Measurements from ENCODE around the gene BIRC6.
"Not testable (repeated sequence)": the region's sequence is repeated elsewhere in the genome, so short reads cannot be mapped to it uniquely, and the experiment has no call there.

The BIRC6 gene

GRCh38 chr2:32453242-32454062 lies 96.6 kb downstream of the BIRC6 start:
- no peak for DNase-seq

DNA sequence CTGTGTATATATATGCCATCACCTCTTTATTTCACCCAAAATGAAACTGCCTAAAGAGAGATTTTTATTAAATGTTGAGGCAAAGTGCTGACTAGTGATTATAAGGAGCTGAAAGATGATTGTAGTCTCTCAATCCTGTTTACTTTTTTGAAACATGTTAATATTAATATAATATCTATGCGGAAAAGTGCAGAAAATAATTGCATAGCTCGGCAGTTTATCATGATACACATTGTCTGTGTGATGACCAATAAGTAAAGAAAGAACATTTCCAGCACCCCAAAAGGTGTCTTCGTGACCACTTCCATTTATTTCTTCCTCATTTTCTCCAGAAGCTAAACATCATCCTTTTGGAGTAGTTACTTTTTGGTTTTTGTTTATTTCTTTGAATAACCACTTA lies 99.0 kb downstream of the BIRC6 start:
- DNase-seq: no peak

DNA sequence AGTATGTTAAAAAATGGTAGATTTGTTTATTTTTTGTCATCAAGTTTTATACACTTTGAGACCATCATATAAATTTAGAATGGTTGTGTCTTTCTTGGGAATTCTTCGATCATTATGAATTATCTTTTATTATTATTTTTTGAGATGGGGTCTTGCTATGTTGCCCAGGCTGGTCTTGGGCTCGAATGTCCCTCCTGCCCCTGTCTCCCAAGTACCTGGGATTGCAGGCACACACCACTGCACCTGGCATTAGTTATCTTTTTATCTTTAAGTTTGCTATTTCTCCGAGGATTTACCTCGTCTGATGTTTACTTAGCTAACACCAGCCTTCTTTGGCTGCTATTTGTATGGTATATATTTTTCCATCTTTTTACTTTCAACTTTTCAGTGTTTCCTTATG lies 100.0 kb downstream of the BIRC6 start:
- no peak for DNase-seq

- DNase-seq: no peak
These were observed 101.0 kb downstream of the BIRC6 start for GRCh38 chr2:32457814-32458213.

GRCh38 chr2:32460861-32461260 lies 104.0 kb downstream of the BIRC6 start:
- DNase-seq: not testable (repeated sequence)

DNA sequence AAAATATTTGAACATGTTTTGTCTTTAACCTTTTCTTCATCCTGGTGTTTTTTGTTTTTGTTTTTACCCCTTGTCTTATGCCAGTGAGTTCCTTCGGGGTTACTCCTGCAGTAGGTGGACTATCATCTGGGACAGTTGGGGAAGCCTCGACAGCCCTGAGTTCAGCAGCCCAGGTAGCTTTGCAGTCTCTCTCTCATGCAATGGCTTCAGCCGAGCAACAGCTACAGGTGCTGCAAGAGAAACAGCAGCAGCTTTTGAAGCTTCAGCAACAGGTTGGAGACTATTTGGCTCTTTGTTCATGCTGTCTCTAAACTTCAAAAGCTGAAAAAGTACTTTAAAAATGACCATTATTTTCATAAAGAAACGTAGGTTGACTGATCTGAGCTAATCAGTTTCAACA lies 106.3 kb downstream of the BIRC6 start:
- no peak for DNase-seq

- no peak for DNase-seq
These were observed 107.6 kb downstream of the BIRC6 start for GRCh38 chr2:32464431-32464830.

DNA sequence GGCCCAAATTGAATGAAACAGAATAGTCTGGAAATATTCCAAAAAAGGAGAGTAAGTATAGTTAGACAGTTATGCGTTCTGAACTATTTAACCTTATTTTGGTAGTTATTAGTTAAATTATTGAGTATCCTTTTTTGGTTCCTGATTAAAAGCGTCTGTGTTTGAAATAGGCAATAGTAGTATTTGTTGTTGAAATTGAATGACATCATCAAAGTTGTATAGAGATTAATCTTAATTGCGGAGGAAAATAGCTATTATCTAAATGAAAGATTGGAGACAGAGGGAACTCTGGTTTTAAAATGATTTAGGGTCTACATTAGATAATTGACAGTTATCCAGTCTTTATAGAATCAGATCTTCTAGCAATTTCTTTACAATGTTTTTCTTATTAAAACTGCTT lies 115.8 kb downstream of the BIRC6 start:
- no peak for DNase-seq

GRCh38 chr2:32474381-32474780 lies 117.6 kb downstream of the BIRC6 start:
- no peak for DNase-seq

DNA sequence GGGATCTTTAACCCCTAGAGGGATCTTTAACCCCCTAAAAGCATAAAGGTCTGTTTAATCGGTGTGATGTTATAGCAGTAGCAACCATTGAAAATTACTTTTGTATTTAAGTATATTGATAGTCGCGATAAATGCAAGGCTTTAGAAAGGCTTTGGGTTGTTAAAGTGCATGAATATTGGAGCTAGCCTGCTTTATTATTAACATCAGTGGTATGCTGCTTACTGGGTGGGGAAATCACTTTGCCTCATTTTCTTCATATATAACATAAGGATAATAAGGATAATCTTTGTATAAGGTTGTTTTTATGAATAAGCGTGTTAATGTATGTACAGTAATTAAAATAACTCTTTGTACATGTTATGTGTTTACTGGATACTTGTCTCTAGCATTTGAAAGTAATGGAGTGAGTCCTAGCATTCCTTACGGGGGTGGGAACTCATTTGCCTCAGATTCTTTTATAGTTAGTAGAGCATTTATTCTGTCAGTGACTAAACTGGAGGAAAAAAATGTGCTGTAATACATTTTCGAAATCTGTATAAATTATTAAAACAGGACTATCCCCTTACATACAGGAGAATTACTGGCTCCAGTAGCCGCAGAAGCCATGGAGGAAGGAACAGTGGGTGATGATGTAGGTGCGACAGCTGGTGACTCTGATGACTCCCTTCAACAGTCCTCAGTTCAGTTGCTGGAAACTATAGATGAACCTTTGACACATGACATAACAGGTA lies 122.2 kb downstream of the BIRC6 start:
- no peak for DNase-seq

- no peak for DNase-seq
These were observed 123.2 kb downstream of the BIRC6 start for GRCh38 chr2:32479993-32480392.

DNA sequence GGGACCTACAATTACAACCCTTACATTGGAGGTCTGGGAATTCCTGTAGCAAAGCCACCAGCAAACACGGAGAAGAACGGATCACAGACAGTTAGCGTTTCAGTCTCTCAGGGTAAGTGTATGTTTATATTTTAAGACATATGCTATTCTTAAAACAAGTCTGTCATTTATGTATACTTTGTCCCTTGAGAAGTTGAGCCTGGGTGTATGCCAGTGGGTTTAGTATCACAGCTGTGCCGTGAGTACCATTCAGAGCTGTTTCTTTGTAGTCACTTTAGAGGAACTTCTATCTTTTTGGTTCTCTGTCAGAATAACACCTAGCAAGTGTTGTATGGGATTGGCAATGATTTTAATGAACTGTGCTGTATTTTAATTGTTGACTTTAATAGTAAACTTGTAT lies 125.6 kb downstream of the BIRC6 start:
- no peak for DNase-seq

GRCh38 chr2:32484937-32485336 lies 128.1 kb downstream of the BIRC6 start:
- no peak for DNase-seq

DNA sequence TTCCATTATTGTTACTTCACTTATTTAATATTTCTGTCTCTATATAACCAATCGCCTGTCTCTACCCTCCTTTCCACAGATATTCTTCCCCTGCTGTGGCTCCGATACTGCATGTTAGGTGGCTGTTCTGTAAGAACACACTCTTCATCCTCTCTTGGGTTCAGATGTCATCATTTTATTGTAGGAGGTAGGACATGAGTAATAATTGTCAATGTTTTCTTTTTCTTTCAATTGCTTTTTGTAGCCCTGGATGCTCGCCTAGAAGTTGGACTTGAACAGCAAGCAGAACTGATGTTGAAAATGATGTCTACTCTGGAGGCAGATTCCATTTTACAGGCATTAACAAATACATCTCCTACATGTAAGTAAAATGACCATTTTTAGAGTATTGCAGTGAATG lies 128.6 kb downstream of the BIRC6 start:
- no peak for DNase-seq

- DNase-seq: no peak
These were observed 132.2 kb downstream of the BIRC6 start for GRCh38 chr2:32489061-32489460.

DNA sequence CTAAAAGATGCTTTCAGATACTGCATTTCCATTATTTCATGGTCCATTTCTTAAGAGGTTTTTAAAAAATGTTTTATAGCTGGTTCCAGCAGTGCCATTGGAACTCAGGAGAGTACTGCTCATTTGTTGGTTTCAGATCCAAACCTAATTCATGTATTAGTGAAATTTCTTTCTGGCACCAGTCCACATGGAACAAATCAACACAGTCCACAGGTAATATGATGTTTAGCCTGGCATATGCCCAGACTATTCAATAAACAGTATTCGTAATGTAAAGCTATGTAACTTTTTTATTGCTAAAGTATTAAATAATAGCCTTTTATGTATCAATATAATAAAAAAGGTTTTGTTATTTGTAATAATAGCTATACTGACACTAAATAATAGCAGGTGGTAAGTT lies 134.5 kb downstream of the BIRC6 start:
- DNase-seq: no peak

- no peak for DNase-seq
These were observed 138.3 kb downstream of the BIRC6 start for GRCh38 chr2:32495139-32495538.

GRCh38 chr2:32496662-32497061 lies 139.8 kb downstream of the BIRC6 start:
- DNase-seq: no peak

GRCh38 chr2:32498306-32498705 lies 141.5 kb downstream of the BIRC6 start:
- DNase-seq: no peak

GRCh38 chr2:32502941-32503340 lies 146.1 kb downstream of the BIRC6 start:
- no peak for DNase-seq

DNA sequence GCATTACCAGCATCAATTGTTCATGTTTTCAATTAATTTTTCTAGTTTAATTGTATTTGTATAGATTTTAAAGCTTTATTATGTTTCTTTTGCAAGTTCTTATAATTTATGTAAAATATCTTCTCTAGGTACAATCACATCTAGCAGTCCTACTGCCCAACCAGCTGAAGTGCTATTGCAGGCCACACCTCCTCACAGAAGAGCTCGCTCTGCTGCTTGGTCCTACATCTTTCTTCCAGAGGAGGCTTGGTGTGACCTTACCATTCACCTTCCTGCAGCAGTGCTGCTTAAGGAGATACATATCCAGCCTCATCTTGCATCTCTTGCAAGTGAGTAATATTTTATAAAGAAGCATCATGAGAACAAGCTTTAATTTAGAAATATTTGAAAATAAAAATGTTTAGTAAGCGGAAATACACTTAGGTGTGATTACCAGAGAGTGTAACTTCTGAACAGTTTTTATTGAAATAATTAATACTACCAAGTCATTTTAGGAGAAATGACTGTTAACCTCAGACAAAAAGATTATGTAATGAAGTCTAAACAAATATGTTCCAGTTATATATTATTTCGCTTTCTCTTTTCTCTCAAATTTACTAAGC lies 148.2 kb downstream of the BIRC6 start:
- no peak for DNase-seq

GRCh38 chr2:32506446-32506845 lies 149.6 kb downstream of the BIRC6 start:
- DNase-seq: no peak

- no peak for DNase-seq
These were observed 158.1 kb downstream of the BIRC6 start for GRCh38 chr2:32514946-32515345.

GRCh38 chr2:32516567-32516966 lies 159.7 kb downstream of the BIRC6 start:
- no peak for DNase-seq
